Right ventricle myocardium inferior (tissue), 1 donor: ENCODE data around the gene MOV10L1. TPM values are rescaled to one million over a fixed set of nuclear protein-coding genes. Genes with fewer than 3 reads are reported as not detected.
"Not testable (repeated sequence)": the region's sequence is repeated elsewhere in the genome, so short reads cannot be mapped to it uniquely, and the experiment has no call there.

ENCODE experiments used
- ATAC-seq: fragments of 200-7000 bp; cut with Tn5 transposase; one replicate; pipeline ENCODE4 v1.9.1; 2020; ENCODE audit warnings: mild to moderate bottlenecking, moderate library complexity
- DNase-seq: peaks from one replicate; pipeline ENCODE4 v3.0.0; 2021; ENCODE audit errors: missing footprints
- intact Hi-C: fragments of 100-400 bp; cut with DNase I; formaldehyde crosslinking; loops from one replicate; pipeline ENCODE4 v1.11.0; 2022
- total RNA-seq: library from RNA; stranded (reverse); fragmentation: NEBNext Ultra II Directional; extraction: Animal tissue kit (Norgen Biotek cat#: 25700); gene quantifications from one replicate; pipeline ENCODE4 v1.2.1, GENCODE V29; 2021
- donor health status: DM: no; HTN: yes; CAD: no; lungs with severe emphysema.

Gene MOV10L1
- total RNA-seq, 1 donor from 2014 or later = not detected

DNA sequence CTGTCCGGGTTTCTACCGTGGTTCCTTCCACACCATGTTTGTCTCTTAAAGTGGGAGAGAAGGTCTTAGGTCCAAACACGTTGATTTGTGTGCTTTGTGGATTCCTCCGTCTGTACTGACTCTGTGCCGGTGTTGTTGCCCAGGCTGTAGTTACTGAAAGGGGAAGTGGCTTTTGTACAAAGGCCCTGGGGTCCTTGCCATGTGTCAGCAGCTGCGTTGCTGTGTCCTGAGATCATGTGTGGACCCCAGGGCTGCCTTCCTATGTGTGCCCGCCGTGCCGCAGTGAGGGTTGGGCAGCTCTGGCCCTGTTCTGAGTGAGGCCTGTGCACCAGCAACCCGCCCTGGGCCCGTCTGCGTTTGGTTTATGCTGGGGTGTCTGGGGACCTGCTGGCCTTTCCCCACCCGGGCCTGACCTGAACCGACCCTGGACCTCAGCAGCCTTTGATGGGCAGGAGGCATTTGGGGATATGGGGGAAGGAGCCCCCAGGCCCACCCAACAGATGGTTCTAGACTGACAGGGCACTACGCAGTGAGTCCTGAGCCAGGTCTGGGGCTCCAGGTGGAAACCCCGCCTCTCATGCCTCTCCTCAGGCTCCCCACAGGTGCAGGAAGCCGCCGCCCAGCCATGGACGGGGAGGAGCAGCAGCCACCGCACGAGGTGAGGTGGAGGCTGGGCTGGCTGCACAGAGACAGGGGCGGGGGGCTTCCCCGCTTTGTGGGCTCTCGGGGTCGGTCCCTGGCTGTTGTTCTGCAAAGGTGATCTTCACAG is 102.8 kb downstream of the MOV10L1 start:
- ATAC-seq (no peak), DNase-seq (no peak)
- intact Hi-C loops = no loop called here

DNA sequence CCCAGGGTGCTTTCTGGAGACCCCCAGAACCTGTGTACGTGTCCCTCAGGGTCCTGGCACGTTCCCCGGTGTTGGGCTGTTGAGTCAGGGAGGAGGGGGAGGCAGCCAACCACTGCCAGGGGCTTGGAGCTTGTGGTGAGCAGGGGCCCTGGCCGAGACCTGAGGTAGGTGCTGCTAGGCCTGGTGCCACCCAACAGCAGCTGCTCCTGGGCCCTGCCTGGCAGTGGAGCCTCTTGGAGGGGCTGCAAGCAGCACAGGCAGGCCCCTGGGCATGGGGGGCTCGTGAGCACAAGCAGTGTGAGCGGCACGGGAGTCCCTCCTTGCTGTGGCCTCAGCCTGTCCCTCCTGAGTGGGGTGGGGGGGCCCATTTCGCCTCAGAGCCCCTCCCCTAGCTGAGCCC is 103.8 kb downstream of the MOV10L1 start:
- DNase-seq (no peak), ATAC-seq (no peak)
- intact Hi-C loops = no loop called here

DNA sequence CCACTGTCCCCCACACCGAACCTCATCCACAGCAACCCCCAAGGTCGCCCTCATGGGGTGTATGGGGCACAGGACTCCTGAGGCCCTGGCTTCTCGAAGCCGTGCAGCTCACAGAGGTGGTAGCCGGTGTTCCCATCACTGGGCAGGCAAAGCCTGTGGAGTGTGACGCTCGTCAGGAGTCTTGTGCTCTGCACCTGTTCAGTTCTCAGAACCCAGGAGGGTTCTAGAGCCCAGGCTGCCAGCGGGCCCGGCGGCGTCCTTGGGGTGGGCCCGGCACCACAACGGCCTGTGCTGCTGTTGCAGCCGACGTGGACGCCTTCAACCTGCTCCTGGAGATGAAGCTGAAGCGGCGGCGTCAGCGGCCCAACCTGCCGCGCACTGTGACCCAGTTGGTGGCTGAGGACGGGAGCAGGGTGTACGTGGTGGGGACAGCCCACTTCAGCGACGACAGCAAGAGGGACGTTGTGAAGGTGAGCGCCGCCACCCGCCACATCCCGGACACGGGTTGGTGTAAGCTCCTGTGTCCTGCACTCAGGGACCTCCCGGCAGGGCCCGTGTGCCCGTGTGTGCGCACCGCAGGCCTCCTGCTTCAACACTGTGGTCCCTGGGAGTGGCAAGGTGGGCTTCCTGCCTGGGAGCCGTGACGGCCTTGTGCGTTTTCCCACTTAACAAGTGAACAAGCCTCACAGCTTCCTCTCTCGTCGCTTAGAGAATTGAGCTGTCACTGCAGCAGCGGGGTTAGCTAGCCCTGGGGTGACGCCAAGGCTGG is 104.4 kb downstream of the MOV10L1 start:
- no peak for DNase-seq
- intact Hi-C loops = no loop called here
- ATAC-seq = no peak

DNA sequence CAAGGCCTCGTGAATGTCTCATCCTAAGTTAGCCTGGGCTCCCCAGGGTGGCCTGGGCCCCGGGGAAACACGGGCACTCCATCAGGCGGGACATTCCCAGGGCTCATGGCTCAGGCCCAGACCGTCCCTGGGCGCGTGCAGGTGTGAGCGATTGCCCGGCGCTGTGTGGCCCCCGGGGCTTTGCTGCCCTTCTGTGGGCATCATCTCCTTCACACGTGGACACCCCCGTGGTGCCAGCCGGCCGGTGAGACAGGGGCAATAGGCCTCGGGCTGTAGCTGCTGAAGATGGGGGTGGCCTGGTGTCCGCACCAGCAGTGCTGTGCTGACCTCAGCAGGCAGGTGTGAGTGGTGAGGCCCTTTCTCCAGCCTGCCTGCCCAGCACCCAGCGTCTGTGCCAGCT is 106.5 kb downstream of the MOV10L1 start:
- ATAC-seq = no peak
- intact Hi-C loops = no loop called here
- no peak for DNase-seq

DNA sequence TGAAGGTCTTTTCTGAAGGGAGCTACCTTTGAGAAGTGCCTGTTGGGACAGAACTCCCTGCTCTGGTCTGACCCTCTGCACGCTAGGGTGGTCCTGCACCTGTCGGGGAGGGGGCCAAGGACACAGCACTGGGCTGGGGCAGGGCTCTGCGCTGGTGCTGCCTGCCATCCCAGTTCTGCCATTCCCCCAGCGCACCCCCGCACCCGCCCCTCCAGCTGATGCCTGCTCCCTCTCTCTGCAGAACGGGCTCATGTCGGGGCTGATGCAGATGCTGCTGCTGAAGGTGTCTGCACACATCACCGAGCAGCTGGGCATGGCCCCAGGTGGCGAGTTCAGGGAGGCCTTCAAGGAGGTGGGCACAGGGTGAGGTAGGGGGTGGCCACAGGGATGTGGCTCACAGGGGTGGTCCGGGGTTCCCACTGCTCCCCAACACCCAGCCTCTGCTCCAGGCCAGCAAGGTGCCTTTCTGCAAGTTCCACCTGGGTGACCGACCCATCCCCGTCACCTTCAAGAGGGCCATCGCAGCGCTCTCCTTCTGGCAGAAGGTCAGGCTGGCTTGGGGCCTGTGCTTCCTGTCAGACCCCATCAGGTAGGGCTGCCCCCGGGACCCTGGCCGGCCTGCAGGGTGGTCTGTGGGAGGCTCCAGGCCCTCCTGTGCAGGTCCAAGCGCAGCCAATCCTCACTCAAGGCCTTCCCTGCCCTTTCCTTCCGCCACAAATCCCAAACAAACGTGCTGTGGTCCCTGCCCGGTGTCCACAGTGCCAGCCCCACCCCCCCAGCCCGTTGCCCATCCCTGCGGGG is 107.4 kb downstream of the MOV10L1 start:
- intact Hi-C loops = no loop called here
- ATAC-seq = no peak
- DNase-seq = no peak

DNA sequence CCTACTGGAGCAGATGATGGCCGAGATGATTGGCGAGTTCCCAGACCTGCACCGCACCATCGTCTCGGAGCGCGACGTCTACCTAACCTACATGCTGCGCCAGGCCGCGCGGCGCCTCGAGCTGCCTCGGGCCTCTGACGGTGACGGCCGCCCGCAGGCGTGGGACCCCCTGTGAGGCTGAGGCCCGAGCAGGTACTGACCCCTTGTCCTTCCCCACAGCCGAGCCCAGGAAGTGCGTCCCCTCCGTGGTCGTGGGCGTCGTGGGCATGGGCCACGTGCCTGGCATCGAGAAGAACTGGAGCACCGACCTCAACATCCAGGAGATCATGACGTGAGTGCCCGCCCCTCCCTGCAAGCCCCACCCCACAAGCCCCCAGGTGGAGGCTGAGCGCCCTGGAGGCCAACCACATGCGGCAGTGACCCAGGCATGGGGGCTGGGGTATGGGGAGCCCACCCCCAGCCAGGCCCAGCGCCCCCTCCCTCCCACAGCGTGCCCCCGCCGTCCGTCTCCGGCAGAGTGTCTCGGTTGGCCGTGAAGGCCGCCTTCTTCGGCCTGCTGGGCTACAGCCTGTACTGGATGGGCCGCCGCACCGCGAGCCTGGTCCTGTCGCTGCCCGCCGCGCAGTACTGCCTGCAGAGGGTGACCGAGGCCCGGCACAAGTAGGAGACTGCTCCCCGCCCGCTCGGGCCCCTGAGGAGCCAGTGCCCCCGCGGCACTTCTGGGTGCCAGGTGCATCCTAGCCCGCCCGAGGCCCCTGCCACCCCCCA is 108.2 kb downstream of the MOV10L1 start:
- intact Hi-C loops = no loop called here
- DNase-seq (no peak), ATAC-seq (no peak)

DNA sequence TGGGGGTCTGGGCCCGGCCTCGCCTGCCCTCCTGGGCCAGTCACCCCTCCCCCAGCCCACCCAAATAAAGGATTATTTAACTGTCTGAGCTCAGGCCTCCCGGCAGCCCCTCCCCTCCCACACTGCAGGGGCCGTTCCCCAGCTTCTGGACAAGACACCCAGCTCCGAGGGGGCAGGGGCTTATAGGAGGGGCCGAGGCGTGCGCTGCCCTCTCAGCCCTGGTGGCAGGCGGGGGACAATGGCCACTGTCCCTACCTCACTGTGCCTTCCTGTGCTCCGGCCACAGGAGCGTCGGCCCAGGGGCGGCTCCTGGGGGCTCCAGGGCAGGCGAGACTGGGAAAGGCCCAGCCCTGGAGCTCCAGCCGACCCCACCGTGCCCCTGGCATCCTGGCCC is 108.8 kb downstream of the MOV10L1 start:
- no peak for ATAC-seq
- intact Hi-C loops = no loop called here

DNA sequence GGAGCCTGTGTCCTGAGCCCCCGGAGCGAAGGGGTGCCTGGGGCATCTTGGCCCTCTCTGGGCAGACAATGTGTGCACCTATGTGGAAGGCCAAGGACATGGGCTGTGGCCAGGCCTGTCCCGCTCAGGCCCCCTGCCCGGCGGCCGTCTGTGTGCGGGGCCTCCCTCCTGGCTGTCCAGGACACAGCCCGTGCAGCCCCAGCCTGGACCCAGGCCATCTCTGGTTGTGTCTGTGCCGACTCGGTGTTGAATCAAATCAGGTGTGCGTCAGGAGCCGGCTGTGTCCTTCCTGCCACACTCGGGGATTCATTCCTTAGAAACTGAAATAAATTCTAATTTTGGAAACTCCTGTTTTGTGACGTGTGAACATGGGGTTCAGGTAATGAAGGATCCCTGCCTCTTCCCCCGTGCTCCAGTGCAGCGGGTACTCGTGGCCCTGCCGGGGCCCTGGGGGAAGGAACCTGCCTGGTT is 109.5 kb downstream of the MOV10L1 start:
- ATAC-seq = no peak
- intact Hi-C loops = no loop called here
- no peak for DNase-seq

More for the DNA sequence above, 108.8 kb downstream of the MOV10L1 start:
- DNase-seq = no peak

DNA sequence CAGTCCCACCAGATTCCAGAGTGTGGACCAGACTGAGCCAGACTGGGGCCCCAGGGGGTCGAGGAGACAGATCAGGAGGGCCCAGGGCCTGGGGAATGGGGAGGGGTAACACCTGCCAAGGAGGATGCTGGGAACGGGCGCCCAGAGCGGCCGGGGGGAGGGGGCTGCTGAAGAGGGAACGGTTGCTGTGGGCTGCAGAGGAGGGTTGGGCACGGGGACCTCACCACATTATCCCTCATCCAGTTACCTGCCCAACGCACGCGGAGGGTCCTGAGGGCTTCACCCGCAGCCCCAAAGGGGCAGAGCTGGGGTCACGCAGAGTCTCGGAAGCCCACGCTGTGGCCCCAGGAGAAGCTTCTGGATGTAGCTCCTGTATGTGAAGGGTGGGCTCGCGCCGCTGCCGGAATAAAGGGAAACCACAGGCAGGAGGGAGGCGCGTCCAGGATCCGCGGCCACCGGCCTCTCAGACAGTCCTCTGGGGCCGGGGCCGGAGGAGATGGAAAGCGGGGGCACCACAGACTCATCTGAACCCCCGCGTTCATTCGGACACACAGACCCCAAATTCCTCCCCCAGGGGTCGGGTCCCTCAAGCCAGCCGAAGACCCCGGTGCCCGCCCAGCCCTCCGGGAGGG is 110.1 kb downstream of the MOV10L1 start:
- ATAC-seq = peak; percentile 9
- intact Hi-C loops = no loop called here
- no peak for DNase-seq

DNA sequence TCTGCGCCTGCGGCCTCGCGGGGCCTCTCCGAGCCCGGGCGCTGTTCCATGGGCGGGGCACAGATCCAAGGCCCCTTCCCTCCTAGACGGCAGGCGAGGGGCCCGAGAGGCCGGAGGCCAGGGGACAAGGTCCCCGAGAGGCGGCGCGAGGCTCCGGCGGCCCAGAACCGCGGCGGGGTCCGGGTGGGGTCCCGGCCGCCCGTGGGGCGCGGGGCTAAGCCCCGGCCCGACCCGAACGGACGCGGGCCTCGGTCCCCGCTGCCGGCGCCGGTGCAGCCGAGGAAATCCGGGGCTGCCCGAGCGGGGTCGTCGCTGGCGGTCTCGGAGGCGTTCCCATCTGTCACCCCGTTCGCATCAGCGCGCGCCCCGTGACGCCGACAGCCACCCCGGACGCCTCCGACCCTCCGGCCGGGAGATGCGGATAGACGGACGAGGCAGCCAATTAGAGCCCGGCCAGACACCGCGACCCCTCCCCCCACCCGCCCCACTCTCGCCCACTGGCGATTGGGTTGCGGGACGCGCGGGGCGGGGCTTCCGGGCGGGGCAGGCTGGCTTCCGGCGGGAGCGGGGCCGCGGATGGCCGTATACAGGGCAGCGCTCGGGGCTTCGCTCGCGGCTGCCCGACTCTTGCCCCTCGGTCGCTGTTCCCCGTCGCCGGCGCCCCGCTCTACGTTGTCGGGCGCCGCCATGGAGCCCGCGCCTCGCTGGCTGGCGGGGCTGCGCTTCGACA is 110.8 kb downstream of the MOV10L1 start, which contains the start of gene SELENOO:
Gene SELENOO (plus strand): TSS at position 551 of the 730 bp plus-strand sequence. CDS start 26 bp downstream, at position 577.
- peak; percentile 91 for ATAC-seq
- peak; percentile 95 for DNase-seq
- intact Hi-C loops = no loop called here

DNA sequence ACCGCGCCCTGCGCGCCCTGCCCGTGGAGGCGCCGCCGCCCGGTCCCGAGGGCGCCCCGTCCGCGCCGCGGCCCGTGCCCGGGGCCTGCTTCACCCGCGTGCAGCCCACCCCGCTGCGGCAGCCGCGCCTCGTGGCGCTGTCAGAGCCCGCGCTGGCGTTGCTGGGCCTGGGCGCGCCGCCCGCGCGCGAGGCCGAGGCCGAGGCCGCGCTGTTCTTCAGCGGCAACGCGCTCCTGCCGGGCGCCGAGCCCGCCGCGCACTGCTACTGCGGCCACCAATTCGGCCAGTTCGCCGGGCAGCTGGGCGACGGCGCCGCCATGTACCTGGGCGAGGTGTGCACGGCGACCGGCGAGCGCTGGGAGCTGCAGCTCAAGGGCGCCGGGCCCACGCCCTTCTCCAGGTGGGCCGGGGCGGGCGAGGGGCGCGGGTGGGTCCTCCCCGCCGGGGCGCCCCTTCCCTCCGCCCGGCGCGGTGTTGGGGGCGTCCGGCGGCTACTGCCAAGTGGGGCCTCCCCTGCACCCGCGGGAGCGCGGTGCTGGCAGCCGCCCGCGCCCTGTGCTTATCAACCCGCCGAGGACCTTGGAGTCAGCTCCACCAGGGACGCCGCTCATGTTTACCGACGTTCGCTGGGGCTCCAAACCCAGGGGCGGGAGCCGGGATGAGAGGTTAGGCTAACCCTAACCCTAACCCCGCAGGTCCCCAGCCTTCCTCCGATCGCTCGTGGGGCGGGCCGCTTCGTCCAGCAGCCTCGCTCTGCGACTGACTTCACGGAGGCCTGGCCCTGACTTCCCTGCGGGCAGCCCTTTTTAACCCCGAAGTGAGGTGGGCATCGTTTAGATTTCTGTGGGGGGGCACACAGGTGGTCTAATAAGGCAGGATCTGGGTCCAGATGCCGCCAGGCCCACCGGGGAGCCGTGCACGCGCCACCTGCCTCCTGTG is 111.7 kb downstream of the MOV10L1 start:
- ATAC-seq = peak; percentile 20
- DNase-seq = no peak
- intact Hi-C loops = no loop called here

DNA sequence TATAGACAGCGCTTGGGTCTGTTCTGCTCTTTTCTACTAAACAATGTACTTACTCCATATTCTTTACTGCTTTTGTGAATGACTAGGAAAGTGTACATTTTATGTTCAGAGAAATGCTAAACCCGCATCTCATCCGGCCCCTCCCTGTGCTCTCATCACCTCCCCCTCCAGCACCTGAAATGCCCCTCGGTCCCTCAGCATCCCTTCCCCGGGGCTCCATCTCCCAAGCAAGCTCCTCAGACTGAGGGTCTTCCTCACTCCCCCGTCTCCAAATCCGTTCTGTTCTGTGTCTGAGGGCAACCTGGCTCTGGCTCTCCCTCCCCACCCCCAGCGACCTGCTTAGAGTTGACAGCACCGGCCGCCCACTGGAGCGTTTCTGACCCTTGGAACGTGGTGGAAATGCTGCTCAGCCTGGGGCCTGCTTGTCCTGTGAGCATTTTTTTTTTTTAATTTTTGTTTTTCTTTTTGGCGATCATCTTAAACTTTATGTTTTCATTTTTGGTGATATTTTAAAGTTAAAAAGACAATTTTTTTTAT is 112.4 kb downstream of the MOV10L1 start:
- no peak for DNase-seq
- intact Hi-C loops = no loop called here

DNA sequence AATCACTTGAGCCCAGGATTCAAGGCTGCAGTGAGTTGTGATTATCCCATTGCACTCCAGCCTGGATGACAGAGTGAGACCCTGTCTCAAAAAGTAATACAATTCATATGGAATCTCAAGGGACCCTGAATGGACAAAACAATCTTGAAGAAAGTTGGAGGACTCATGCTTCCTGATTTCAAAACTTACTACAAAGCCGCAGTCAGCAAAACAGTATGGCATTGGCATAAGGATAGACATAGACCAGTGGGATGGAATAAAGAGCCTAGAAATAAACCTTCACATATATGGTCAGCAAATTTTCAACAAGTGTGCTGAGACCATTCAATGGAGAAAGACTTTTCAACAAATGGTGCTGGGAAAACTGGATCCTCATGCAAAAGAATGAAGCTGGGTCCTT is 113.5 kb downstream of the MOV10L1 start:
- intact Hi-C loops = no loop called here
- no peak for DNase-seq
- no peak for ATAC-seq

More for the DNA sequence above, 112.4 kb downstream of the MOV10L1 start:
- no peak for ATAC-seq

DNA sequence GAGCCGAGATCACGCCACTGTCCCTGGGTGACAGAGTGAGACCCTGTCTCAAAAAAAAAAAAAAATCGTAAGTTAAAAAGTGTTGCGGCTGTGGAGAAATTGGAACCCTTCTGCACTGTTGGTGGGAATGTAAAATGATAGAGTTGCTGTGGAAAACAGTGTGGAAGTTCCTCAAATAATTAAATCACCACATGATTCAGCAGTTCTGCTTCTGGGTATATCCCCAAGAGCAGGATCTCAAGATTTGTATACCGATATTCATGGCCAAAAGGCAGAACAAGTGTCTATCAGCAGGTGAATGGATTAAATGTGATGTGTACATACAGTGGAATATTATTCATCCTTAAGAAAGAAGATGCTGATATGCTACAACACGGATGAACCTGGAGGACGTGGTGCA is 114.8 kb downstream of the MOV10L1 start:
- intact Hi-C loops = no loop called here
- DNase-seq = no peak
- no peak for ATAC-seq

DNA sequence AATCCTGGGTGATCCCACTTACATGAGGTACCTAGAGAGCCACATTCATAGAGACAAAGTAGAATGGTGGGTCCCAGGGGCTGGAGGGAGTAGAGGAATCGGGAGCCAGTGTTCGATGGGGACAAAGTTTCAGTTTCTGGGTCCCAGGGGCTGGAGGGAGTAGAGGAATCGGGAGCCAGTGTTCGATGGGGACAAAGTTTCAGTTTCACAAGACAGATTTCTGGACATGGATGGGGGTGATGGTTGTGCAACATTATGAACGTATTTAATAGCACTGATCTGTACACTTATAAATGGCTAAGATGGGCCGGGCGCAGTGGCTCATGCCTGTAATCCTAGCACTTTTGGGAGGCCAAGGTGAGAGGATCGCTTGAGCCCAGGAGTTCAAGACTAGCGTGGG is 115.2 kb downstream of the MOV10L1 start:
- intact Hi-C loops, DNase-seq, ATAC-seq: not testable (repeated sequence)
